Epithelial cell of proximal tubule (primary cell): ENCODE measurements around the gene PKNOX2. TPM values are rescaled to one million over a fixed set of nuclear protein-coding genes. Genes with fewer than 3 reads are reported as not detected.

ENCODE experiments used
- DNase-seq: peaks from one replicate; pipeline ENCODE4 v3.0.0-alpha.2; 2011; ENCODE audit warnings: low read depth
- H3K4me3 ChIP-seq: 2 replicates; pipeline ENCODE4 v1.5.1; 2011; ENCODE audit warnings: low read depth, mild to moderate bottlenecking, low read length
- CTCF ChIP-seq: conservative IDR thresholded peaks from 2 replicates; pipeline ENCODE4 v1.5.1; 2012; ENCODE audit warnings: low read depth, mild to moderate bottlenecking, low read length
- total RNA-seq: library from RNA; depleted of rRNA; stranded (reverse); fragments of >200 nt; gene quantifications from 2 replicates; pipeline ENCODE4 v1.2.3, GENCODE V29; 2015

The PKNOX2 gene
- total RNA-seq, 1 donor from 2014 or later = not detected

- TF ChIP-seq CTCF = no peak
- no peak for DNase-seq
Measured at GRCh38 chr11:125317416-125317815, 152.9 kb downstream of the PKNOX2 start.

DNA sequence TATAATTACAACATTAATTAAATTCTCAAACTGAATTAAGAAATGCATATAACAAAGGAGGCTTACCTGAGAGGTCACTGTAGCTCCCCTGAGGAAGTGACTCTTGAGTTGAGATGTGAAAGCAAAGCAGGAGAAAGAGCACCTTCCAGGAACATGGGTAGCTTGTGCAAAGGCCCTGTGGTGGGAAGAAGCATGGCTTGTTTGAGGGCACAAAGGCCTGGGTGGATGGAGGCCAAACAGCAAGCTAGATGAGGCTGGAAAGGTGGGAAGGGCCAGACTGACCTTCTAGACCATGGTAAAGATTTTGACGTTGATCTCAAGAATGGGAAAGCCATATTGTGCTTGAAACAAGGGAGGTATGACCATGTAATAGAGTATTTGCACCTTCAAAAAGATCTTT, 155.1 kb downstream of the PKNOX2 start:
- no peak overlapping the region for H3K4me3 ChIP-seq
- no peak for TF ChIP-seq CTCF
- DNase-seq = no peak

More at GRCh38 chr11:125317416-125317815, 152.9 kb downstream of the PKNOX2 start:
- H3K4me3 ChIP-seq = no peak overlapping the region

GRCh38 chr11:125320347-125321076, 156.0 kb downstream of the PKNOX2 start:
- no peak for TF ChIP-seq CTCF
- H3K4me3 ChIP-seq = no peak overlapping the region
- no peak for DNase-seq

- H3K4me3 ChIP-seq = no peak overlapping the region
- DNase-seq = no peak
- no peak for TF ChIP-seq CTCF
Measured at GRCh38 chr11:125322289-125322688, 157.7 kb downstream of the PKNOX2 start.

- H3K4me3 ChIP-seq = no peak overlapping the region
- no peak for DNase-seq
- TF ChIP-seq CTCF = no peak
Measured at GRCh38 chr11:125325196-125325595, 160.6 kb downstream of the PKNOX2 start.

DNA sequence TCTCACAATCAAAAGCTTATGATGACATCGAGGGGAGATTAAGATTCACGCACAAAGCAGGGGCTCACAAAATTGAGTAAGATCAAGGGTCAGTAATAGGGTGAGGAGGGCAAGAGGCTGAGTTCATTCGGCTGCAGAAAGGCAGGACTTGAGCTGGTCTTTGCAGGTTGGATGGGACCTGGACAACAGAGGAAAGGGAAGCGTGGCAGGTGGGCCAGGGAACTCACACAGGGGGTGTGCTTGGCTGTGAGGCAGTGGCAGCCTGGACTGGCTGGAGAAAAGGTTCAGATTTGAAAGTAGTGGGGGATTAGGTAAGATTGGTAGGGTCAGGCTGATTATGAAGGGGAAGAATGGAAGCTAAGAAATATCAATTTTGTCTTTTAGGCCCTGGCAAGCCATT, 161.6 kb downstream of the PKNOX2 start:
- TF ChIP-seq CTCF = no peak
- H3K4me3 ChIP-seq = no peak overlapping the region
- no peak for DNase-seq
